Fibroblast of skin of abdomen (primary cell): ENCODE data around the gene COL15A1.

Experiments
- DNase-seq: peaks from one replicate; pipeline ENCODE4 v3.0.0-alpha.2; 2013

Gene COL15A1

GRCh38 chr9:99116003-99116411 is 172.3 kb downstream of the COL15A1 start:
- peak; percentile 44 for DNase-seq

GRCh38 chr9:99118782-99119466 is 175.2 kb downstream of the COL15A1 start:
- no peak for DNase-seq

- no peak for DNase-seq
These were observed 176.4 kb downstream of the COL15A1 start for GRCh38 chr9:99119976-99120655.
